ENCODE data around the gene TRIM49D1.
"Not testable (repeated sequence)": the region's sequence is repeated elsewhere in the genome, so short reads cannot be mapped to it uniquely, and the experiment has no call there.

- not testable (repeated sequence) for TF ChIP-seq POLR2A, CTCF (IDR thresholded peaks at IDR 0.05)
Observed at GRCh38 chr11:89965737-89966136, 43.7 kb upstream of the TRIM49D1 start, which contains the start of gene TRIM64.

All from prostate gland (tissue), 2 donors.